ENCODE data around the gene ARL4A.

- TF ChIP-seq CTCF (IDR thresholded peaks at IDR 0.05) (no peak), POLR2A (IDR thresholded peaks at IDR 0.05) (no peak), POLR2AphosphoS5 (IDR thresholded peaks at IDR 0.05) (no peak), EP300 (IDR thresholded peaks at IDR 0.05) (no peak)
Measured at GRCh38 chr7:12706900-12707536, 19.6 kb downstream of the ARL4A start.
